ENCODE results near the gene SNRNP35. TPM values are rescaled to one million over a fixed set of nuclear protein-coding genes. Genes with fewer than 3 reads are reported as not detected.

SNRNP35 gene
- total and polyA plus RNA-seq, 2 of the 8 experiments (the other 6 are each of a cell fraction or from before 2014, with no cell fraction given), result 8.0 to 16.9 TPM

DNA sequence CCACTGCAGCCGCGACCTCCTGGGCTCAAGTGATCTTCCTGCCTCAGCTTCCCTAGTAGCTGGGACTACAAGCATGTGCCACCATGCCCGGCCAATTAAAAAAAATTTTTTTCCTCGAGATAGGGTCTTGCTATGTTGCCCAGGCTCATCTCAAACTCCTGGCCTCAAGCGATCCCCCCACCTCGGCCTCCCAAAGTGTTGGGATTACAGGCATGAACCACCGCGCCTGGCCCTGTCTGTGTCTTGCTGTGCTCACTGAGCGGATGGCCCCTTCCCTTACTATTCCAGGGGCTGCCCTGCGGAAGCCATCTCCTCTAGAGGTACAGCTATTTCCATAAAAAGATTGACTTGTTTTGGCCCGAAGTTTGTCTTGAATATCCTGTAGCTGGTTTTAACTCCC is 20.1 kb downstream of the SNRNP35 start:
- no peak overlapping the region for H3K56ac ChIP-seq (replicated peaks; ENCODE audit: insufficient read length, low read depth, low read length)
- H2BK12ac ChIP-seq (ENCODE audit: low read depth, low read length), result no peak overlapping the region
- H4K91ac ChIP-seq (replicated peaks; ENCODE audit: insufficient read length, low read length), result no peak overlapping the region
- H2BK120ac ChIP-seq (replicated peaks; ENCODE audit: low read depth, low read length), result no peak overlapping the region
- no peaks in the 10 kb centered on the region for H3K9me3 ChIP-seq (ENCODE audit: insufficient read depth in 2 of 2, low read depth in 1 of 2, low read length in 1 of 2)
- no peak overlapping the region for H3K4me2 ChIP-seq (ENCODE audit: insufficient read depth in 1 of 2, low read depth in 2 of 2, low read length in 2 of 2)
- no peak overlapping the region for H2BK20ac ChIP-seq (ENCODE audit: low read length)
- ChIA-PET CTCF (ENCODE audit: partially characterized antibody) (no interaction called here), POLR2A (ENCODE audit: partially characterized antibody) (interaction anchor here (1.6 kb wide), 1 partner anchor 106 kb away, joined by 7 read pairs; no protein-coding TSS in a partner anchor)
- H3K23me2 ChIP-seq (ENCODE audit: low read depth, low read length), result no peaks in the 10 kb centered on the region
- WGBS, 2 experiments (ENCODE audit: extremely low coverage in 1 of 2, insufficient coverage in 1 of 2, insufficient read length in 1 of 2, insufficient replicate concordance in 2 of 2, low coverage in 1 of 2, low lambda C conversion rate in 2 of 2, missing lambda C conversion rate in 1 of 2), result 92% methylated on average over 10 of the region's 11 CpGs; no CpG with 5 or more reads in 1 of the 2 experiments
- H2AFZ ChIP-seq (ENCODE audit: low read length), result no peak overlapping the region
- H4K20me1 ChIP-seq (replicated peaks in 1 of 2; ENCODE audit: control insufficient read depth in 1 of 2, insufficient read depth in 2 of 2, low read length in 2 of 2), result peaks cover 0 to 3% of the 10 kb centered on the region in 2 experiments
- H3K4me1 ChIP-seq (replicated peaks in 1 of 4; ENCODE audit: control insufficient read depth in 3 of 4, insufficient read depth in 4 of 4, low read length in 3 of 4), result no peaks in the 10 kb centered on the region
- H4K5ac ChIP-seq (ENCODE audit: insufficient read length, low read depth, low read length), result no peak overlapping the region
- no peak overlapping the region for H3K18ac ChIP-seq (ENCODE audit: extremely low read depth, low read length)
- H3K4me3 ChIP-seq (ENCODE audit: extremely low read depth in 1 of 4, insufficient read depth in 2 of 4, low read depth in 3 of 4, low read length in 4 of 4), result no peak overlapping the region
- no peak for TF ChIP-seq RFX5 (IDR thresholded peaks at IDR 0.05; ENCODE audit: borderline replicate concordance, low read depth, low read length)
- FAIRE-seq, result no peak
- no peak overlapping the region for H3K27ac ChIP-seq (ENCODE audit: low read depth, low read length)
- no peak overlapping the region for H3K23ac ChIP-seq (ENCODE audit: insufficient read length)
- no peaks in the 10 kb centered on the region for H3K79me2 ChIP-seq (ENCODE audit: control insufficient read depth in 1 of 2, insufficient read depth in 2 of 2, low read length in 2 of 2)
- H2BK15ac ChIP-seq (ENCODE audit: low read length), result no peak overlapping the region
- H3K36me3 ChIP-seq (ENCODE audit: control insufficient read depth in 2 of 4, insufficient read depth in 4 of 4, low read length in 3 of 4), result peaks cover 0 to 4% (median 0%) of the 10 kb centered on the region in 4 experiments; a peak in 1 of 8 replicates
- no peak overlapping the region for H3K14ac ChIP-seq (ENCODE audit: insufficient read length)
- H4K8ac ChIP-seq (ENCODE audit: extremely low read depth, insufficient read depth, low read length), result no peak overlapping the region
- no peaks in the 10 kb centered on the region for H3K79me1 ChIP-seq (ENCODE audit: low read depth, low read length)
- H2AK5ac ChIP-seq (ENCODE audit: low read depth, low read length), result no peak overlapping the region
- no peaks in the 10 kb centered on the region for H3K27me3 ChIP-seq (replicated peaks in 1 of 4; ENCODE audit: control insufficient read depth in 3 of 4, extremely low read depth in 1 of 4, insufficient read depth in 3 of 4, low read length in 3 of 4)
- H3K4ac ChIP-seq (replicated peaks; ENCODE audit: insufficient read length, low read depth, low read length), result no peak overlapping the region
- DNase-seq (ENCODE audit: low read depth in 1 of 2, low spot score in 2 of 2), result no peak
- H3K9ac ChIP-seq (replicated peaks in 1 of 4; ENCODE audit: extremely low read depth in 1 of 4, low read depth in 3 of 4, low read length in 3 of 4), result no peak overlapping the region
- H2BK5ac ChIP-seq (ENCODE audit: low read depth, low read length), result no peak overlapping the region

Data from H1 (cell line).